ENCODE measurements around the gene GPC6.

GPC6 gene

GRCh38 chr13:93228643-93228937 lies 2.0 kb downstream of the GPC6 start:
- POLR2A ChIA-PET: interaction anchor here (0.6 to 3.3 kb wide), 15 partner anchors 9 to 1350 kb away, joined by 3 to 21 read pairs (median 3); no protein-coding TSS in a partner anchor
- no peak for DNase-seq (ENCODE audit: extremely low spot score)
- CTCF ChIA-PET: interaction anchor here (0.6 to 1.0 kb wide), 7 partner anchors 11 to 982 kb away, joined by 3 to 4 read pairs (median 4); no protein-coding TSS in a partner anchor
- TF ChIP-seq L3MBTL2 (conservative IDR thresholded peaks at IDR 0.05) (peak; percentile 41; the same call in 1 of the 2 replicates), FOXM1 (IDR thresholded peaks at IDR 0.05; ENCODE audit: borderline replicate concordance) (no peak)

GRCh38 chr13:93230261-93230855 lies 3.8 kb downstream of the GPC6 start:
- TF ChIP-seq L3MBTL2 (conservative IDR thresholded peaks at IDR 0.05) (no peak), TARDBP (IDR thresholded peaks at IDR 0.05) (no peak), LEF1 (IDR thresholded peaks at IDR 0.05; ENCODE audit: borderline replicate concordance) (no peak), PKNOX1 (IDR thresholded peaks at IDR 0.05) (no peak), FOXK2 (IDR thresholded peaks at IDR 0.05) (no peak), FOXA1 (IDR thresholded peaks at IDR 0.05) (no peak), SUZ12 (IDR thresholded peaks at IDR 0.05) (no peak), HDGF (IDR thresholded peaks at IDR 0.05; ENCODE audit: borderline replicate concordance) (no peak)
- CTCF ChIA-PET: no interaction called here
- POLR2A ChIA-PET: no interaction called here
- DNase-seq (ENCODE audit: extremely low spot score): no peak

GRCh38 chr13:93231867-93232266 lies 5.3 kb downstream of the GPC6 start:
- no peak for DNase-seq (ENCODE audit: extremely low spot score)
- CTCF ChIA-PET: interaction anchor here (0.7 to 1.1 kb wide), 2 partner anchors 17 to 263 kb away, joined by 3 read pairs; no protein-coding TSS in a partner anchor
- TF ChIP-seq ELF4 (IDR thresholded peaks at IDR 0.05) (no peak), TARDBP (IDR thresholded peaks at IDR 0.05) (no peak), BHLHE40 (IDR thresholded peaks at IDR 0.05; ENCODE audit: borderline replicate concordance) (no peak), ARNT (IDR thresholded peaks at IDR 0.05) (no peak), ZNF384 (IDR thresholded peaks at IDR 0.05) (peak; percentile 74), CTBP1 (IDR thresholded peaks at IDR 0.05; ENCODE audit: borderline replicate concordance) (no peak), L3MBTL2 (conservative IDR thresholded peaks at IDR 0.05) (no peak)
- POLR2A ChIA-PET: interaction anchor here (0.6 to 1.3 kb wide), 2 partner anchors 10 to 1317 kb away, joined by 3 read pairs; no protein-coding TSS in a partner anchor

GRCh38 chr13:93233997-93234416 lies 7.4 kb downstream of the GPC6 start:
- no peak; the same call in 1 of the 2 replicates for TF ChIP-seq BHLHE40 (IDR thresholded peaks at IDR 0.05; ENCODE audit: borderline replicate concordance)
- no peak for TF ChIP-seq ELF4 (IDR thresholded peaks at IDR 0.05)
- TF ChIP-seq ARNT (IDR thresholded peaks at IDR 0.05): no peak
- TF ChIP-seq LEF1 (IDR thresholded peaks at IDR 0.05; ENCODE audit: borderline replicate concordance): no peak
- no peak for TF ChIP-seq FOXA1 (IDR thresholded peaks at IDR 0.05)
- TF ChIP-seq NFRKB (IDR thresholded peaks at IDR 0.05): no peak
- no peak for TF ChIP-seq SUZ12 (IDR thresholded peaks at IDR 0.05)
- TF ChIP-seq FOXK2 (IDR thresholded peaks at IDR 0.05): no peak
- no peak for TF ChIP-seq CTBP1 (IDR thresholded peaks at IDR 0.05; ENCODE audit: borderline replicate concordance)
- no peak for TF ChIP-seq HDGF (IDR thresholded peaks at IDR 0.05; ENCODE audit: borderline replicate concordance)
- no peak for TF ChIP-seq PKNOX1 (IDR thresholded peaks at IDR 0.05)
- no peak for TF ChIP-seq SP1 (IDR thresholded peaks at IDR 0.05)
- no peak for TF ChIP-seq FOXM1 (IDR thresholded peaks at IDR 0.05; ENCODE audit: borderline replicate concordance)
- TF ChIP-seq ZNF384 (IDR thresholded peaks at IDR 0.05): no peak
- no peak for TF ChIP-seq TARDBP (IDR thresholded peaks at IDR 0.05)
- POLR2A ChIA-PET: no interaction called here
- CTCF ChIA-PET: interaction anchor here (0.7 to 1.1 kb wide), 4 partner anchors 8 to 629 kb away, joined by 3 to 5 read pairs (median 4); no protein-coding TSS in a partner anchor
- peak; percentile 36 for DNase-seq (ENCODE audit: extremely low spot score)

- TF ChIP-seq BHLHE40 (IDR thresholded peaks at IDR 0.05; ENCODE audit: borderline replicate concordance) (no peak), FOXM1 (IDR thresholded peaks at IDR 0.05; ENCODE audit: borderline replicate concordance) (no peak), ARNT (IDR thresholded peaks at IDR 0.05) (no peak), SUZ12 (IDR thresholded peaks at IDR 0.05) (no peak), FOXK2 (IDR thresholded peaks at IDR 0.05) (no peak), SP1 (IDR thresholded peaks at IDR 0.05) (no peak), L3MBTL2 (conservative IDR thresholded peaks at IDR 0.05) (no peak), LEF1 (IDR thresholded peaks at IDR 0.05; ENCODE audit: borderline replicate concordance) (no peak), ELF4 (IDR thresholded peaks at IDR 0.05) (no peak), ZNF384 (IDR thresholded peaks at IDR 0.05) (no peak), FOXA1 (IDR thresholded peaks at IDR 0.05) (no peak), CTBP1 (IDR thresholded peaks at IDR 0.05; ENCODE audit: borderline replicate concordance) (no peak), TARDBP (IDR thresholded peaks at IDR 0.05) (no peak), NFRKB (IDR thresholded peaks at IDR 0.05) (no peak), HDGF (IDR thresholded peaks at IDR 0.05; ENCODE audit: borderline replicate concordance) (no peak), PKNOX1 (IDR thresholded peaks at IDR 0.05) (no peak)
- POLR2A ChIA-PET: no interaction called here
- CTCF ChIA-PET: interaction anchor here (0.6 to 1.1 kb wide), 5 partner anchors 9 to 628 kb away, joined by 3 to 5 read pairs (median 3); no protein-coding TSS in a partner anchor
- DNase-seq (ENCODE audit: extremely low spot score): no peak
Observed at GRCh38 chr13:93234459-93234858, 7.9 kb downstream of the GPC6 start.

- POLR2A ChIA-PET: interaction anchor here (1.3 kb wide), 1 partner anchor 9 kb away, joined by 7 read pairs; the partner anchor contains the start of gene GPC6
- TF ChIP-seq SUZ12 (IDR thresholded peaks at IDR 0.05) (no peak), NFRKB (IDR thresholded peaks at IDR 0.05) (no peak), BHLHE40 (IDR thresholded peaks at IDR 0.05; ENCODE audit: borderline replicate concordance) (no peak), PKNOX1 (IDR thresholded peaks at IDR 0.05) (no peak), SP1 (IDR thresholded peaks at IDR 0.05) (no peak), ARNT (IDR thresholded peaks at IDR 0.05) (no peak), LEF1 (IDR thresholded peaks at IDR 0.05; ENCODE audit: borderline replicate concordance) (no peak), CTBP1 (IDR thresholded peaks at IDR 0.05; ENCODE audit: borderline replicate concordance) (no peak), FOXK2 (IDR thresholded peaks at IDR 0.05) (no peak), FOXA1 (IDR thresholded peaks at IDR 0.05) (no peak), FOXM1 (IDR thresholded peaks at IDR 0.05; ENCODE audit: borderline replicate concordance) (no peak), HDGF (IDR thresholded peaks at IDR 0.05; ENCODE audit: borderline replicate concordance) (no peak), ZNF384 (IDR thresholded peaks at IDR 0.05) (no peak), ELF4 (IDR thresholded peaks at IDR 0.05) (no peak), TARDBP (IDR thresholded peaks at IDR 0.05) (no peak), L3MBTL2 (conservative IDR thresholded peaks at IDR 0.05) (no peak)
- DNase-seq (ENCODE audit: extremely low spot score): no peak
- CTCF ChIA-PET: interaction anchor here (0.6 to 1.3 kb wide), 2 partner anchors 9 to 736 kb away, joined by 3 read pairs; no protein-coding TSS in a partner anchor
Observed at GRCh38 chr13:93235258-93236015, 8.8 kb downstream of the GPC6 start.
